ENCODE measurements around the gene UBE3C.

UBE3C gene

GRCh38 chr7:157235357-157236333, 96.9 kb downstream of the UBE3C start:
- no peak overlapping the region for H3K23ac ChIP-seq (ENCODE audit: low read length)
- no peak overlapping the region for H3K18ac ChIP-seq (ENCODE audit: low read length)
- no peak overlapping the region for H2BK12ac ChIP-seq (ENCODE audit: low read length)
- no peaks in the 10 kb centered on the region for H3K79me2 ChIP-seq (ENCODE audit: control insufficient read depth, insufficient read depth, low read length, poor library complexity)
- H3K4me3 ChIP-seq (ENCODE audit: low read depth, low read length) = no peak overlapping the region
- DNase-seq = peak in 1 of 2 donors; percentile 63
- no peak overlapping the region for H2AK5ac ChIP-seq (ENCODE audit: low read length)
- H4K91ac ChIP-seq (ENCODE audit: low read depth, low read length) = no peak overlapping the region
- H3K79me1 ChIP-seq (ENCODE audit: low read length) = no peaks in the 10 kb centered on the region
- no peak overlapping the region for H3K9ac ChIP-seq (ENCODE audit: low read length)
- no peak overlapping the region for H2BK120ac ChIP-seq (ENCODE audit: insufficient read depth, low read length, poor library complexity)
- no peak overlapping the region for H3K14ac ChIP-seq (ENCODE audit: low read length)
- H4K12ac ChIP-seq (ENCODE audit: low read depth, low read length) = no peak overlapping the region
- peaks cover 3% of the 10 kb centered on the region for H3K9me3 ChIP-seq (ENCODE audit: insufficient read depth, low read depth, low read length)
- peaks cover 19 to 22% of the 10 kb centered on the region in 2 experiments for H3K36me3 ChIP-seq (ENCODE audit: control insufficient read depth in 1 of 2, insufficient read depth in 2 of 2, low read length in 2 of 2)
- H3K27me3 ChIP-seq (ENCODE audit: insufficient read depth, low read length) = no peaks in the 10 kb centered on the region
- WGBS (ENCODE audit: extremely low coverage, insufficient coverage, insufficient read length) = no CpG with 5 or more reads among the region's 2 CpGs
- no peak overlapping the region for H3K27ac ChIP-seq (ENCODE audit: low read depth, low read length)
- H4K8ac ChIP-seq (ENCODE audit: low read depth, low read length) = no peak overlapping the region
- H2BK5ac ChIP-seq (ENCODE audit: low read depth, low read length, poor library complexity) = no peak overlapping the region
- no peaks in the 10 kb centered on the region for H3K4me1 ChIP-seq (ENCODE audit: control insufficient read depth in 1 of 2, insufficient read depth in 2 of 2, low read length in 2 of 2)
- no peak overlapping the region for H3K4ac ChIP-seq (ENCODE audit: low read depth, low read length)
- H2AFZ ChIP-seq (ENCODE audit: insufficient read depth, low read length, poor library complexity) = no peak overlapping the region
- H3K4me2 ChIP-seq (ENCODE audit: low read length) = no peak overlapping the region

DNA sequence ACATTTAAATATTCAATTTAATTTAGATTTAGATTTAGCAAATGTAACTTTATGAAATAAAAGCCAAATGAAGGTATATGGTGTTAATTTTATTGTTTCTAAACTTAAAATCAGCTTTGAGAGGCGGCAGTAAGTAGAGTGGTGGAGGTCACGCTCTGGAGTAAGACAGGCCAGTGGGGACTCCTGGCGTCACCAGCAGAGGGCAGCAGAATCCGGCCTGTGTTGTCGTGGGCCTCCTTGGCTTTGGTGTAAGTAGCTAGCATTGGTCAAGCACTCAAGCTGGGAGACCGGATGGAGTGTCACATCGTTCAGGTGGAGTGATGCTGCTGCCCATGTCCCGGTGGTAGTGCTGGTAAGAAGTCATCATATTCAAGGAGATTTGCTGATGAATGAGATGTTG, 99.4 kb downstream of the UBE3C start:
- H3K9ac ChIP-seq (ENCODE audit: low read length) = no peak overlapping the region
- no peak overlapping the region for H2BK120ac ChIP-seq (ENCODE audit: insufficient read depth, low read length, poor library complexity)
- H3K23ac ChIP-seq (ENCODE audit: low read length) = no peak overlapping the region
- H3K27me3 ChIP-seq (ENCODE audit: insufficient read depth, low read length) = no peaks in the 10 kb centered on the region
- no CpG with 5 or more reads among the region's 8 CpGs for WGBS (ENCODE audit: extremely low coverage, insufficient coverage, insufficient read length)
- H3K9me3 ChIP-seq (ENCODE audit: insufficient read depth, low read depth, low read length) = peaks cover 2% of the 10 kb centered on the region
- H3K79me2 ChIP-seq (ENCODE audit: control insufficient read depth, insufficient read depth, low read length, poor library complexity) = no peaks in the 10 kb centered on the region
- H2BK5ac ChIP-seq (ENCODE audit: low read depth, low read length, poor library complexity) = no peak overlapping the region
- no peak overlapping the region for H3K4ac ChIP-seq (ENCODE audit: low read depth, low read length)
- H3K79me1 ChIP-seq (ENCODE audit: low read length) = no peaks in the 10 kb centered on the region
- H3K4me3 ChIP-seq (ENCODE audit: low read depth, low read length) = no peak overlapping the region
- no peaks in the 10 kb centered on the region for H3K4me1 ChIP-seq (ENCODE audit: control insufficient read depth in 1 of 2, insufficient read depth in 2 of 2, low read length in 2 of 2)
- peak in 1 of 2 donors; percentile 8 for DNase-seq
- H3K36me3 ChIP-seq (ENCODE audit: control insufficient read depth in 1 of 2, insufficient read depth in 2 of 2, low read length in 2 of 2) = peaks cover 17% of the 10 kb centered on the region in 2 experiments
- no peak overlapping the region for H4K12ac ChIP-seq (ENCODE audit: low read depth, low read length)
- H3K18ac ChIP-seq (ENCODE audit: low read length) = no peak overlapping the region
- no peak overlapping the region for H4K91ac ChIP-seq (ENCODE audit: low read depth, low read length)
- no peak overlapping the region for H2AK5ac ChIP-seq (ENCODE audit: low read length)
- no peak overlapping the region for H3K27ac ChIP-seq (ENCODE audit: low read depth, low read length)
- H2BK12ac ChIP-seq (ENCODE audit: low read length) = no peak overlapping the region
- H3K4me2 ChIP-seq (ENCODE audit: low read length) = no peak overlapping the region
- H2AFZ ChIP-seq (ENCODE audit: insufficient read depth, low read length, poor library complexity) = no peak overlapping the region
- H4K8ac ChIP-seq (ENCODE audit: low read depth, low read length) = no peak overlapping the region
- no peak overlapping the region for H3K14ac ChIP-seq (ENCODE audit: low read length)

DNA sequence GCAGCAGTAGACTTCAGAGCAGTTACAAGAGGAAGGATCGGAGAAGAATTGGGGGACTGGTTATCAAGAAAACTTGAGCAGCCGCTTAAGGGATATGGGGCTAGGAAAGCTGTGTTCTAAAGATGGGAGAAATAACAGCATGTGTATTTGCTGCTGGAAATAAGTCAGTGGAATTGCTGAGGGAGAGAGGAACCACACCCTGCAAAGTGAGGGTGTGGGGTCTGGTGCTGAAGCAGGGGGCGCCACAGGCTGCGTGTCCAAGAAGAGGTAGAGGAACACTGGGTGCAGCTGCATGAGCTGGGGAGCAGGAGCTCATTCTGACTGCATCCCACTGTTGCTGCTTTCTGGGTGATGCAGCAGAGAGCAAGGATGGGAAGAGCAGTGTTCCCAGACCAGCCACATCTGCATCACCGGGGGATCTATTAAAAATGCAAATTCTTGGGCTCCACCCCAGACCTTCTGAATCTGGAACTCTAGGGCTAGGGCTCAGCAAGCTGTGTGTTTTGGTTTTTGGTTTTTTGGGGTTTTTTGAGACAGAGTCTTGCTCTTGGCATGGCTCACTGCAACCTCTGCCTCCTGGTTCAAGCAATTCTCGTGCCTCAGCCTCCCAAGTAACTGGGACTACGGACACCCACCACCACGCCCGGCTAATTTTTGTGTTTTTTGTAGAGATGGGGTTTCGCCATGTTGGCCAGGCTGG, 101.0 kb downstream of the UBE3C start:
- Histone ChIP-seq H2AK5ac (ENCODE audit: low read length) (no peak overlapping the region), H2BK120ac (ENCODE audit: insufficient read depth, low read length, poor library complexity) (no peak overlapping the region), H2BK5ac (ENCODE audit: low read depth, low read length, poor library complexity) (no peak overlapping the region), H3K36me3 (ENCODE audit: control insufficient read depth in 1 of 2, insufficient read depth in 2 of 2, low read length in 2 of 2) (peaks cover 14 to 15% of the 10 kb centered on the region in 2 experiments), H3K4me3 (ENCODE audit: low read depth, low read length) (no peak overlapping the region), H3K79me2 (ENCODE audit: control insufficient read depth, insufficient read depth, low read length, poor library complexity) (no peaks in the 10 kb centered on the region), H3K18ac (ENCODE audit: low read length) (no peak overlapping the region), H3K23ac (ENCODE audit: low read length) (no peak overlapping the region), H4K8ac (ENCODE audit: low read depth, low read length) (no peak overlapping the region), H3K4ac (ENCODE audit: low read depth, low read length) (no peak overlapping the region), H3K9ac (ENCODE audit: low read length) (no peak overlapping the region), H3K79me1 (ENCODE audit: low read length) (no peaks in the 10 kb centered on the region), H3K4me1 (ENCODE audit: control insufficient read depth in 1 of 2, insufficient read depth in 2 of 2, low read length in 2 of 2) (no peaks in the 10 kb centered on the region), H4K91ac (ENCODE audit: low read depth, low read length) (no peak overlapping the region), H3K27me3 (ENCODE audit: insufficient read depth, low read length) (no peaks in the 10 kb centered on the region), H3K9me3 (ENCODE audit: insufficient read depth, low read depth, low read length) (peaks cover 2% of the 10 kb centered on the region), H4K12ac (ENCODE audit: low read depth, low read length) (no peak overlapping the region), H3K27ac (ENCODE audit: low read depth, low read length) (no peak overlapping the region), H2BK12ac (ENCODE audit: low read length) (no peak overlapping the region), H3K4me2 (ENCODE audit: low read length) (no peak overlapping the region), H2AFZ (ENCODE audit: insufficient read depth, low read length, poor library complexity) (no peak overlapping the region), H3K14ac (ENCODE audit: low read length) (no peak overlapping the region)
- WGBS (ENCODE audit: extremely low coverage, insufficient coverage, insufficient read length) = no CpG with 5 or more reads among the region's 10 CpGs
- no peak for DNase-seq

DNA sequence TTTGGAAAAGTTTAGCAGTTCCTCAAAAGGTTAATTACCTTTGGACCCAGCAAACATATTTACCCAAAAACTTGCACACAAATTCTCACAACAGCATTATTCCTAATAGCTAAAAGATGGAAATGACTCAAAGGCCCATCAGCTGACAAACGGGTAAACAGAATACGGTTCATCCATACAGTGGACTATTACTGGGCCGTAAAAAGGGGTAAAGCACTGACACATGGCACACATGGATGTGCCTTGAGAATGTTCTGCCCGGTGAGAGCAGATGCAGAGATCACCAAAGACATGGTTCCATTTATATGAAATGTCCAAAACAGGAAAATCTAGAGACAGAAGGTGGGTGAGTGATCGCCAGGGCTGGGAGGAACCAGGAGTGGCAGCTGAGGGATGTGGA, 102.9 kb downstream of the UBE3C start:
- Histone ChIP-seq H3K9me3 (ENCODE audit: insufficient read depth, low read depth, low read length) (peaks cover 2% of the 10 kb centered on the region), H2BK120ac (ENCODE audit: insufficient read depth, low read length, poor library complexity) (no peak overlapping the region), H2BK12ac (ENCODE audit: low read length) (no peak overlapping the region), H3K4ac (ENCODE audit: low read depth, low read length) (no peak overlapping the region), H3K4me2 (ENCODE audit: low read length) (no peak overlapping the region), H4K12ac (ENCODE audit: low read depth, low read length) (no peak overlapping the region), H3K23ac (ENCODE audit: low read length) (no peak overlapping the region), H3K36me3 (ENCODE audit: control insufficient read depth in 1 of 2, insufficient read depth in 2 of 2, low read length in 2 of 2) (peaks cover 14 to 17% of the 10 kb centered on the region in 2 experiments), H3K79me2 (ENCODE audit: control insufficient read depth, insufficient read depth, low read length, poor library complexity) (no peaks in the 10 kb centered on the region), H2AFZ (ENCODE audit: insufficient read depth, low read length, poor library complexity) (no peak overlapping the region), H3K4me1 (ENCODE audit: control insufficient read depth in 1 of 2, insufficient read depth in 2 of 2, low read length in 2 of 2) (no peaks in the 10 kb centered on the region), H3K4me3 (ENCODE audit: low read depth, low read length) (no peak overlapping the region), H3K18ac (ENCODE audit: low read length) (no peak overlapping the region), H4K8ac (ENCODE audit: low read depth, low read length) (no peak overlapping the region), H3K27ac (ENCODE audit: low read depth, low read length) (no peak overlapping the region), H4K91ac (ENCODE audit: low read depth, low read length) (no peak overlapping the region), H3K27me3 (ENCODE audit: insufficient read depth, low read length) (no peaks in the 10 kb centered on the region), H2BK5ac (ENCODE audit: low read depth, low read length, poor library complexity) (no peak overlapping the region), H3K14ac (ENCODE audit: low read length) (no peak overlapping the region), H2AK5ac (ENCODE audit: low read length) (no peak overlapping the region), H3K79me1 (ENCODE audit: low read length) (no peaks in the 10 kb centered on the region), H3K9ac (ENCODE audit: low read length) (no peak overlapping the region)
- WGBS (ENCODE audit: extremely low coverage, insufficient coverage, insufficient read length) = no CpG with 5 or more reads among the region's 5 CpGs
- no peak for DNase-seq
